Amygdala (tissue), 56 donors: Measurements from ENCODE around the gene WASHC2C.
"Not testable (repeated sequence)": the region's sequence is repeated elsewhere in the genome, so short reads cannot be mapped to it uniquely, and the experiment has no call there.

Experiments used
- DNase-seq, 56 donors: peaks; one replicate each; lab custom pipeline; 2025; lab: John Stamatoyannopoulos, UW

Gene WASHC2C

GRCh38 chr10:45820107-45820830, 93.2 kb downstream of the WASHC2C start:
- DNase-seq = not testable (repeated sequence)

GRCh38 chr10:45822918-45823317, 95.9 kb downstream of the WASHC2C start:
- not testable (repeated sequence) for DNase-seq
